Measurements from ENCODE around the gene ZNF253. TPM values are rescaled to one million over a fixed set of nuclear protein-coding genes. Genes with fewer than 3 reads are reported as not detected.

The ZNF253 gene
- total RNA-seq, 4 donors from 2014 or later = 5.1 to 7.1 (median 6.1) TPM

DNA sequence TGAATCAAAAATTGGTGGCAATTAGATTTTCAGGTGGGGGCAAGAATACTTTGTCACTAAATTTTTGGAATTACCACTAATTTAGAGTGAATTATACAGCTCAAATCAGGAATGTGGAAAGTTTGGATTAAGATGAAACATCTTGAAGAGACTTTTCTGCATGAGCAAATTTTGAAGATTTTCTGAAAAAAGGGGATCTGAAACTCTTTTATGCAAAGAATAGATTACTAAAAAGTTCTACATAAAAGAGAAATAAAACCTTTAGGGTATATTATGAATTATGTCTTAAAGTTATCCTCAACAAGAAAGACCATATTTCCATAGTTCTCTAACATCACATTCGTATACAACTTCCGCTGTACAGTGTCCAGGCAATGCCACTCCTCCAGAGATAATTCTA is 71.7 kb downstream of the ZNF253 start:
- intact Hi-C loops (cut with DNase I) = no loop called here
- TF ChIP-seq POLR2AphosphoS5 (IDR thresholded peaks at IDR 0.05) = no peak
- TF ChIP-seq, protein P1, sequence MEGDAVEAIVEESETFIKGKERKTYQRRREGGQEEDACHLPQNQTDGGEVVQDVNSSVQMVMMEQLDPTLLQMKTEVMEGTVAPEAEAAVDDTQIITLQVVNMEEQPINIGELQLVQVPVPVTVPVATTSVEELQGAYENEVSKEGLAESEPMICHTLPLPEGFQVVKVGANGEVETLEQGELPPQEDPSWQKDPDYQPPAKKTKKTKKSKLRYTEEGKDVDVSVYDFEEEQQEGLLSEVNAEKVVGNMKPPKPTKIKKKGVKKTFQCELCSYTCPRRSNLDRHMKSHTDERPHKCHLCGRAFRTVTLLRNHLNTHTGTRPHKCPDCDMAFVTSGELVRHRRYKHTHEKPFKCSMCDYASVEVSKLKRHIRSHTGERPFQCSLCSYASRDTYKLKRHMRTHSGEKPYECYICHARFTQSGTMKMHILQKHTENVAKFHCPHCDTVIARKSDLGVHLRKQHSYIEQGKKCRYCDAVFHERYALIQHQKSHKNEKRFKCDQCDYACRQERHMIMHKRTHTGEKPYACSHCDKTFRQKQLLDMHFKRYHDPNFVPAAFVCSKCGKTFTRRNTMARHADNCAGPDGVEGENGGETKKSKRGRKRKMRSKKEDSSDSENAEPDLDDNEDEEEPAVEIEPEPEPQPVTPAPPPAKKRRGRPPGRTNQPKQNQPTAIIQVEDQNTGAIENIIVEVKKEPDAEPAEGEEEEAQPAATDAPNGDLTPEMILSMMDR (IDR thresholded peaks at IDR 0.05) = no peak
- TF ChIP-seq POLR2A (IDR thresholded peaks at IDR 0.05; ENCODE audit: low read depth) = no peak
- no peak for TF ChIP-seq EP300 (IDR thresholded peaks at IDR 0.05)
- DNase-seq (ENCODE audit: extremely low spot score) = no peak
- no peaks in the 10 kb centered on the region for H3K4me1 ChIP-seq
- WGBS = 96% methylated on average over 2 of the region's 2 CpGs
- H3K9me3 ChIP-seq = peaks cover 0 to 34% (median 16%) of the 10 kb centered on the region in 4 donors
- no peak overlapping the region for H3K27ac ChIP-seq (replicated peaks in 1 of 4)
- H3K27me3 ChIP-seq = no peaks in the 10 kb centered on the region
- no peak overlapping the region for H3K4me3 ChIP-seq
- peaks cover 0 to 11% (median 10%) of the 10 kb centered on the region in 4 donors for H3K36me3 ChIP-seq

DNA sequence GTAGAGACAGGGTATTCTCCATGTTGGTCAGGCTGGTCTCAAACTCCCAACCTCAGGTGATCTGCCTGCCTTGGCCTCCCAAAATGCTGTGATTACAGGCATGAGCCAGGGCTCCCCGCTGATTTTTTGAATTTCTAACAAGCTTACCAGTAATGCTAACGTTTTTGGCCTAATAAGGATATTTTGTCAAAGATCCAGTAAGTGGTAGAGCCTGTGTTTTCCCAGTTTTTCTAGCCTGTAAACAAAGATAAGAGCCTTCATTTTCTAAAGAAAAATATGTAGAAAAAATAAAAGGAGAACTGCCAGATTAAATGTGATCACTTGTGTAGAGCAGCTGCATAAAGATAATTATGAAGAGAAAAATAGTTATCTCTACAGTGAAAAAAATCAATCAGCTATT is 72.8 kb downstream of the ZNF253 start:
- Histone ChIP-seq H3K27me3 (no peaks in the 10 kb centered on the region), H3K27ac (replicated peaks in 1 of 4) (no peak overlapping the region), H3K4me1 (no peaks in the 10 kb centered on the region), H3K9me3 (peaks cover 0 to 31% (median 14%) of the 10 kb centered on the region in 4 donors), H3K4me3 (no peak overlapping the region), H3K36me3 (peaks cover 0 to 7% (median 5%) of the 10 kb centered on the region in 4 donors)
- no peak for DNase-seq (ENCODE audit: extremely low spot score)
- WGBS = 29% methylated on average over 2 of the region's 2 CpGs
- intact Hi-C loops (cut with DNase I) = no loop called here
- TF ChIP-seq, protein P1 (IDR thresholded peaks at IDR 0.05) = no peak
- no peak for TF ChIP-seq EP300 (IDR thresholded peaks at IDR 0.05)
- TF ChIP-seq POLR2AphosphoS5 (IDR thresholded peaks at IDR 0.05) = no peak

DNA sequence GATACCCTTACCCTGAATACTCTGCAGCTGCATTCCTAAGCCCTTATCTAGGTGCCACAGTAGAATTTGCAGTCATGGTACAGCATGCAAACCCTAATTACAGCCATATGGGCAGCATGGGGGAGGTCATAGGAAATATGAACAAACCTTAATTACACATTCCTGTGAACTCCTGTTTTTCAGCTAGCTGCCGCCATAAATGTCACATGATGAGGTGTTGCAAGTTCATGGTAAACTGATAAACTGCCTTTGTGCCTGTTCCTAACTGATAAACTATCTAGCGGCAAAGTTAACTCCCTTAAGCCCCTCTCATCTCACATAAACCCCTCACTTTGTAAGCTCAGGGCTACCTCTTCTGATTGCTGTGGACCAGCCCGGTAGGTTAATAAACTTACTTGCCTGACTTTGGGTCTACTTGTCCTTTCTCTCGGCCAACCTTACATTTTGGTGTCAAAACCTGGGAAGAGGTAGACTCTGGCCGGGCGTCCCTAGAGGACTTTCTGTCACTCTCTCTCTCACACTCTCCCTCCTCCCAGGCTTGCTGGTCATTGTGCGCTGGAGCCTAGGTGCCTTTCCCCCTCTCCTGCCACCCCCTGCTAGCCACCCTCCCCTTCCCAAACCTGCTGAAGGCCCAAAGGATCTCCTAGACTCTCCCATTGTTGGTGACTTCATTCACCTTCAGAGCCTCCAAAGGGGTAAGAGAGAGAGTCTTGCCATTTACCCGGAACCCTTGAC is 78.3 kb downstream of the ZNF253 start:
- H3K4me3 ChIP-seq = no peak overlapping the region
- H3K27ac ChIP-seq (replicated peaks in 1 of 4) = no peak overlapping the region
- H3K9me3 ChIP-seq = peaks cover 0 to 6% (median 0%) of the 10 kb centered on the region in 4 donors
- no peak for TF ChIP-seq POLR2AphosphoS5 (IDR thresholded peaks at IDR 0.05)
- TF ChIP-seq EP300 (IDR thresholded peaks at IDR 0.05) = no peak
- TF ChIP-seq POLR2A (IDR thresholded peaks at IDR 0.05; ENCODE audit: low read depth) = no peak
- TF ChIP-seq, protein P1 (IDR thresholded peaks at IDR 0.05) = no peak
- H3K4me1 ChIP-seq = no peaks in the 10 kb centered on the region
- peak; percentile 57 for DNase-seq (ENCODE audit: extremely low spot score)
- H3K27me3 ChIP-seq = peaks cover 0 to 21% (median 0%) of the 10 kb centered on the region in 4 donors
- H3K36me3 ChIP-seq = no peaks in the 10 kb centered on the region
- intact Hi-C loops (cut with DNase I) = no loop called here
- WGBS = 90% methylated on average over 8 of the region's 8 CpGs

Other genes with a start within 250 kb of the ZNF253 start
- gene PBX4, start 247.2 kb upstream of the ZNF253 start, total RNA-seq = 1 to 10 TPM in 1 of 4 donors, under 1 TPM in 2, not detected in 1; 0.66 to 3.7 (median 0.98) TPM
- 1 to 10 TPM in 2 of 4 donors, under 1 TPM in 2; 0.69 to 2.7 (median 1.0) TPM for gene LPAR2, start 237.7 kb upstream of the ZNF253 start, total RNA-seq
- gene GMIP, start 222.2 kb upstream of the ZNF253 start, total RNA-seq = 10 to 100 TPM in 1 of 4 donors, 1 to 10 TPM in 3; 6.9 to 15.9 (median 7.5) TPM
- 100 to 1,000 TPM in 1 of 4 donors, 10 to 100 TPM in 3; 59.3 to 104 (median 81.7) TPM for gene ATP13A1, start 202.2 kb upstream of the ZNF253 start, total RNA-seq
- gene ZNF101, start 197.0 kb upstream of the ZNF253 start, total RNA-seq = 1 to 10 TPM; 4.5 to 7.1 (median 5.7) TPM
- 1 to 10 TPM; 5.1 to 7.9 (median 6.2) TPM for gene ZNF14, start 132.8 kb upstream of the ZNF253 start, total RNA-seq
- gene ZNF506, start 44.1 kb upstream of the ZNF253 start, total RNA-seq = 10 to 100 TPM; 18.5 to 24.1 (median 20.6) TPM
- 1 to 10 TPM; 1.2 to 4.1 (median 2.1) TPM for gene ZNF93, start 35.1 kb downstream of the ZNF253 start, total RNA-seq
- gene ZNF682, start 173.6 kb downstream of the ZNF253 start, total RNA-seq = 1 to 10 TPM; 1.4 to 3.7 (median 2.5) TPM
- gene ZNF90, start 212.1 kb downstream of the ZNF253 start, total RNA-seq = 1 to 10 TPM in 1 of 4 donors, under 1 TPM in 3; 0.66 to 1.4 (median 0.77) TPM